Measurements from ENCODE around the gene PDLIM3.
"Not testable (repeated sequence)": the region's sequence is repeated elsewhere in the genome, so short reads cannot be mapped to it uniquely, and the experiment has no call there.

The PDLIM3 gene

DNA sequence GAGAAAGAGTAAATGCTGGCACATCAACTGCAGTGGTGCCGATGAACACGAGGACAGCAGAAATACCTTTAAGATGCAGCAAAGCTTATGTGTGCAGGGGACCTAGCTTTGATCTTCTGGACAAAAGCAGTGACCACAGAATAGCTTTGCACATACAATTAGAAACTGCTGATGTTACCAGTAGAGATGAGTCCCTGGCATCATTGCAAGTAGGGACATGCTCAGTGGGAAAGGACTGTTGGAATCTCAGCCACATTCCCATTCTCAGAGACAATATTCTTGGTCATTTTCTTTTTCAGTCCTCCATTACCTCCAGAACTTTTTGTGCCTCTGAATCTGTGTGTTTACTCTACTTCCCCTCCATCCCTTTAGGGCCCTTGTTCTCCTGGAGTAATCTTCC lies 16.9 kb upstream of the PDLIM3 start:
- no peak for DNase-seq

DNA sequence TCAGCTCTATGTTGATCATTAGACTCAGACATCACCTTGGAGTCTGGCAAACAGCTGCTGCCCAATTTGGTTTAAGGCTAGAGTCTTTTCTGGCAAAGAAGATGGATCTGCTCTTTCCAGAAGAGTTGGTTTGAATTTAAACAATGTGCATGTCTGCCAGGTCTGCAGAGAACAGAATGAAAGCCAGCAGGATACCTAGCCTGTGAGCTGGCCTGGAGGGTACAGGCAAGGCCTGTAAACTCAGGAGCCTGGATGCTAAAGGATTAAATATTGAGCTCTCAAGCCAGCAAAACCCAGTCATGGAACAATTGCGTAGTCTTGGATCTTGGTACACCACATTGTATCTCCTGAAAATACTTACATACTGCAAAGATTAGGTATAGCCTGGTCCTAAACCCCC lies 15.6 kb upstream of the PDLIM3 start:
- no peak for DNase-seq

DNA sequence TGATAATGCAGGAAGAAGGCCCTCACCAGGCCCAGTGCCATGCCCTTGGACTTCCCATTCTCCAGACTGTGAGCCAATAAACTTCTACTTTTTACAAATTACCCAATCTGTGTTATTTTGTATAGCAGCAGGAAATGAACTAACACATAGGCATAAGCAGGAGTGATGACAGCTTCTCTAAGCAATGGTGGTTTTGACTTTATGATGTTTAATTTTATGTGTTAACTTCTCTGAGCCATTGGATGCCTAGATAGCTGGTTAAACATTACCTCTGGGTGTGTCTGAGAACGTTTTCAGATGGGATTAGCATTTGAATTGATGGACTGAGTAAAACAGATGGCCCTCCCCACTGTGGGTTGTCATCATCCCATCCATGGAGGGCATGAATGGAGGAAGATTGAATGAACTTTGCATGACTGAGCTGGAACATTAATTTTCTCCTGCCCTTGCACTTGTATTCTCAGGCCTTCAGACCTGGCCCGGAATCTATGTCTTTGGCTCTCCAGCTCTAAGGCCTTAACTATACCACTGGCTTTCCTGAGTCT lies 13.9 kb upstream of the PDLIM3 start:
- DNase-seq = no peak

DNA sequence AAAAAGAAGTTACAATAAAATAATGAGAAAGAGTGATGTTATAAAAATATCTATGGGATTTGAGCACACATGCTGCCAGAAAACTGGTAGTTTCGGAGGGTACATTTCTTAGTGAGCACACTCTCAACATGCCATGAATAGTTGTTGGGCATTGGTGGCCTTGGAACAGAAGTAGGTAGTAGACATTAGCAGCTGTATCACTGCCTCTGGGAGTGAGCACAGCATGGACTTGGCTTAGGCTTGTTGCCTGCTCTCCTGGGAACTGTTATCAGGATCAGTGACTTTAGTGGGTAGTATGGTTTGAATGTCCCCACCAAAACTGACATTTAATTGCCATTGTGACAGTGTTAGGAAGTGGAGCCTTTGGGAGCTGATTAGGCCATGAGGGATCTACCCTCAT lies 13.3 kb upstream of the PDLIM3 start:
- DNase-seq = no peak

DNA sequence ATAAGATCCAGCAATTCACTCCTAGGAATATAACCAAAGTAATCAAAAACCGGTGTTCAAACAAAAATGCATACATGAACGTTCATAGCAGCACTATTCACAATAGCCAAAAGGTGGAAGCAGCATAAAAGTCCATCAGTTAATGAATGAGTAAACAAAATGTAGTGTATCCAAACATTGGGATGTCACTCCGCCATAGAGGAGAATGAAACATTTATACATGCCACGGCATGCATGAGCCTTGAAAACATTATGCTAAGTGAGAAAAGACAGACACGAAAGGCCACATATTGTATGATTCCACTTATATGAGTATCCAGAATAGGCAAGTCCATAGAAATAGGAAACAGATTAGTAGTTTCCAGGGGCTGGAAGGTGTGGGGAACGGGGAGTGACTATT lies 11.0 kb upstream of the PDLIM3 start:
- no peak for DNase-seq

DNA sequence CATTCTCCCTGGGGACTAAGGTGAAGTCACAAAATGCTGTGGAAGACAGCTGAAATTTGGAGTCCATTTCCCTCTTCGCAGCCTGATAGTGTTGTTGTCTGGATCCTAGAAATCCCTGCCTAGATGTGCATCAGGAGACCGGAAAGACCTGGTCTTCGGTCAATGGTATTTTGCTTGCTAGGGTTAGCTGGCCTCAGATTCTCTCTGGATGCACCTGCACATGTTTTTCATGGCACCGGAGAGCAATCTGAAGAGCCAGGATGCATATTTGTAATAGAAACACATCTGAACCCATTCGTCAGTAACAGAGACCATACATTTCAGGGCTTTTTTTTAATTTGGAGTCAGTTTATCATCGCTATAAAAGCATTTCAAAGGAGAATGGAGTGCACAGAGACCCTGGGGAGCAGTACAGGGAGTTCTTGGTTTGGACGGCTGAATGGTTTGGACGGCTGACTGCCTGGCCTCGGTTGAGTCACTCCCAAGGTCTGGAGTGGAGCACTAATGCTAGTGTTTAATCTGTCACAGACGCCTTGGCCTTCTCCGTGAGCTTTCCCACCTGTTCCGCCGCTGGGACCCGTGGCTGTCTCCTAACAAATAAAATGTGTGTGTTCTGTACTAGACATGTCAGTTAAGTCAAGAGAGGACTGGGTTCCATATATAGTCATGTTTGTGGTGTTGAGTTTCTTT lies 7.5 kb upstream of the PDLIM3 start:
- DNase-seq = no peak

DNA sequence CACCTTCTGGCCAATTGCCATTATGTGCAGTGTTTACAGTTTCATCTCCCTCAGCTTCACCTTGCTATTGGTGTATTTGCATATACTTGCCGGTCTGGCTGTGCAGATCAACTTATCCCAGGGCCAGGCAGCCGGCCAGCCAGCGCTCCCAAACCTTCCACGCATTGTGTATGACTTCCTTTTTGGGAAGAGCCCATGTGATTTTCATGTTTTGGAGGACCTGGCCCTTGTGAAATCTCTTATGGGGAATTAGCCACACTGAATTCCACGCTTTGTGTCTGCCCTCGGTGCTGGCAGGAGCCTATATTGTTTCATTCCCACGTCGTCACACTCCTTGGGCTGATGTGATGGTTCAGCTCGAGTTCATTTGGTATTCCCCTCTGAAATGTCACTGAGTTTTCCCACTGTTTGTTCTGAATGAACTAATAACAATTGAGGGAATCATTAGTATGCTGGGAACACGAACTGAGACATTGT lies 6.0 kb upstream of the PDLIM3 start:
- DNase-seq = no peak

DNA sequence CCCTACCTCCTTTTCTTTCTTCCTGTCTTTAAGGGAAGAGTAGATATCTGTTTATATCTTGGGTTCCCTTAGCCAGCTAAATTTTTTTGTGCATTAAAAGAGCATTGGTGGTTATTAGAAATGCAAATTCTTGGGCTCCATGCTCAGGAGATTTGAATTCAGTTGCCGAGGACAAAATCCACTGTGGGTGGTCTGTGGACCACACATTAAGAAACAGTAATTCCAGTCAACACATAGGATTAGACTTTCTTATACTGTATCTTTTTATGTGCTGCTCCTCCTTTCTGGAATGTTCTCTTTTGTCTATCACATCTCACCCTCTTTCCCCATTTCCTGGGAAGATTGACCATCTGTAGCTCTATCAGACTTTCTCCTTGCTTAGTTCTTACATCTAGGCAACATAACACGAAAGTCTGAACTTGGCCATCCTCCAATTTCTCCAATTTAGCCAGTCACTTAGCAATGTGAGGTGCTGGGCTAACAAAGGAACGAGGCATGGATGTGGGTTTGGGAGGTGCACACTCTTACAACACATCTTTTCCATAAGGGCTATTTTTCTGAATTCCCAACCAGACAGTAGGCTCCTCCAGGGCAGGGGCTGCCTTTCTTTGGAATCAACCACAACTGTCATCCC lies 5.3 kb upstream of the PDLIM3 start:
- no peak for DNase-seq

DNA sequence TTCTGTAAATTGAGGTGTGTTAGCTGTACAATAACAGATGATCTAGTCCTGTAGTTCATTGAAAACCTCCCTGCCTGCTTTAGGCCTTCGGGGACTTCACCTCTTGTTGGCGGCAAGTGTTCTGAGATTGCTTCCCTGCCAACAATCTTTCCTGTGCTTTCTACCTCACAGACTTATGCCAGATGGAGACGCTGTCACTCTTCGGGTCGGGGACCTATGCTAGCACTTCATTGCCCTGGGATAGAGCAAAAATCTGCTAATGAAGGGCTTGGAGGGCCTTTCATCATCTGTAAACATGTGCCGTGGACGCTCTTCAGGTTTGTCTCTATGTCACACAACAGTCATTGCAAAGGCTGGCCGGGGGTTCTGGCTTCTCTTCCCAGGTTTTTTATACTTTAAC lies 4.7 kb upstream of the PDLIM3 start:
- no peak for DNase-seq

DNA sequence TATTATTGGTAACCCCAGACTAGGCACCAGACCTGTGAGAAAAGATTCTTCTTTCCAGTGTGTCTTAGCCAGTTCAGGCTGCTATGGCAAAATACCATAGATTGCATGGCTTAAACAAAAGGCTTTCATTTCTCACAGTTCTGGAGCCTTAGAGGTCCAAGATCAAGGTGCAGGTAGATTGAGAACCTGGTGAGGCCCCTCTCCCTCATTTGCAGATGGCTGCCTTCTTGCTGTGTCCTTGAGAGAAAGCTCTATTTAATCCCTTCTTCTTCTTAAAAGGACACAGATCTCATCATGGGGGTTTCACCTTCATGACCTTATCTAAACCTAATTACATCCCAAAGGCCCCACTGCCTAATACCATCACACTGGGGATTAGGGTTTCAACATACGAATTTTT lies 3.5 kb upstream of the PDLIM3 start:
- DNase-seq = no peak

DNA sequence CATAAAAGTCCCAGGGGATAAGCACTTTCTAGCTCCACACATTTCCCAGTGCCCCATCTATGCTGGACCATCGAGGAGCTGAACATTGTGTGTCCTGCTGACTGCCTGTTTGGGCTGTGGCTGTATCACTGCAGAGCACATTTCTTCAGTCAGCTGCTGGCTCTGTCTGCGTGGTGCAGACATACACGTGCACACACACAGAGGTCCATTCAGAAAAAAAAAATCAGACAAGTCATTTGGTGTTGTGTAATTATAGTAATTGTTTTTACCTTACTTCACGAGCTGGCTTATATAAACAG lies 1.1 kb upstream of the PDLIM3 start:
- no peak for DNase-seq

DNA sequence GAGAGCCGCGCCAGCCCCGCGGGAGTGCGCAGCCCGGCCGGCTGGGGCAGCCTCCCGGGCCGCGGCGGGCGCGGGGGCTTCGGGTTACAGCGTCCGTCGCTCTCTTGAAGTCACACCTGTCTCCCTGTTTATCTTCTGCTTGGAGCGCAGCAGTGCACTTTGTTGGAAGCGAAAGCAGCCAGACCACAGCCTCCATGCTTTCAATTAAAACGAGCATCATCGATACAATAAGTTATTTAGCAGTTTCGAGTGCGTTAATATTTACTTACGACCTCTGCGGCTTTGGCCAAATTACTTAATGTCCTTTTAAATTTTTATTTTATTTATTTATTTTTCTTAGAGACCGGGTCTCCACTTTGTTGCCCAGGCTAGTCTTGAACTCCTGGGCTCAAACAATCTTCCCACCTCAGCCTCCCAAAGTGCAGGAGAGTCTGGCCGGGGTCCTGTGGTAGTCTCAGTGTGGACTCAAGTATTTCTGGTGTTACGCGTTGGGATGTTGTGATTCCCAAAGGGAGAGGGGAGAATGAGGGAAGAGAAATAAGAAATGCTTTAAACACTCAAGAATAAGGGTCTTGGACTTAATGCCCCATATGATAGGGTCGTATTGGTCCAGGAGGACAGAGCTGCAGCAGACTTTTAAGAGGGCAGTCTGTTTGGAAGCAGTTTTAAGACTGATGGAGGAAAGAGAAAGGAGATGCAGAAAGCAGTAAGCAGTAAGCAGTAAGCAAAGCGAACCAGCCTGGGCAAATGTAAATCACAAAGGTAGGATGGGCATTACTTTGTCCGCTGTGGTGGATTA lies 504 bp upstream of the PDLIM3 start:
- DNase-seq = peak; percentile 35

DNA sequence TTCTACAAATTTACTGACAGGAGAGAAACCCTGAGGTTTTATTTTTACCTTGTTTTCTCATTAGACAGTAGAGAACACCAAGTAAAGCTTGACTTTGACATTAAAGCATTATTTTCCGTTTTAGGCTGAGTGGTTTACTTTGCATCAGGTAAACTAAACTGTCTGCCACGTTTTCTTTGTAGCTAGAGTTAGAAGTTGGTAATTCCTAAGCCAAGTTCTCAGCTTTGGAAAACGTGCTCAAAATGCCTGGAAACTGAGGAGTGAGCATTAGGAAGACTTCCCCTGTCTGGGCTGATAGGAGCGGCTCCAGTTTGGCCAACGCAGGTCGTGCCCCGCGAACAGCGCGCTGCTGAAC lies 819 bp downstream of the PDLIM3 start:
- DNase-seq = no peak

DNA sequence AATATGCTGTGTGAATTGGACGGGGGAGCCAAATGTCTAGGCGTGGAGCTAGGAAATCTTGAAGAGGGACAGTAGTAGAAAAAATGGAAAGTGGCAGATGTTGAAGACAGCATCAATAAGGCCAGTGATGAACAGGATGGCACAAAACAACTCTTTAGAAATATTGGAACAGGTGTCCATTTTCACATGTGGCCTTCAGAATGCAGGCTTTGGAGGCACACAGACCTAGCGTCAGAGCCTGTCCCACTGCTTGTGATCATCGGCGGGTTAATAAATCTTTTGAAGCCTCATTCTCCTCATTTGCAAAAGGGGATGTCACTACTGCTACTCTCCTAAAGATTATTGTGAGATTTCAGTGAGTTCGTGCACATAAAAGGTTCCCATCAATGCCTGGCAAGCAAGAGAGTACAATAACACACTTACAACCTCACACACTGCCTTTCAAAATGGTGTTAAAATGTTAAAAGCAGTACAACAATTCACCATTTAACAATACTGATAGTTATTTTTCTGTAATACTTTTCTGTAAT lies 2.4 kb downstream of the PDLIM3 start:
- DNase-seq = no peak

DNA sequence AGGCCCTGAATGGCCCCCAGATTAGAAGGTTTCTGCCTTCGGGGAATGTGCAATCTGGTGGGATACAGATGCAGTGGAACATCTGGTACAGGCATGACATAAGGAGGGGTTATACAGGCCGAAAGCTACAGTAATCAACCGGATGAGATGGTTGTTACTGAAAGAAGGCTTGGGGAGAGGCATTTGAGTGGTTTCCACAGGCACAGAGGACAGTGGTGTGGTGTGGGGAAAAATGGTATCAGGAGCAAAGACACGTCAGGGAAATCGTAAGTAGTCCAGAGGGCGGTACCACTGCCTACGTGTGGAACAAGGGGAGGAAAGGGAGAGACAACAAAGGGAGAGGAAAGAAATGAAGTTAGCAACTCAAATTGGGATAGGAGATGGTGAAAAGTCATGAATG lies 3.0 kb downstream of the PDLIM3 start:
- no peak for DNase-seq

DNA sequence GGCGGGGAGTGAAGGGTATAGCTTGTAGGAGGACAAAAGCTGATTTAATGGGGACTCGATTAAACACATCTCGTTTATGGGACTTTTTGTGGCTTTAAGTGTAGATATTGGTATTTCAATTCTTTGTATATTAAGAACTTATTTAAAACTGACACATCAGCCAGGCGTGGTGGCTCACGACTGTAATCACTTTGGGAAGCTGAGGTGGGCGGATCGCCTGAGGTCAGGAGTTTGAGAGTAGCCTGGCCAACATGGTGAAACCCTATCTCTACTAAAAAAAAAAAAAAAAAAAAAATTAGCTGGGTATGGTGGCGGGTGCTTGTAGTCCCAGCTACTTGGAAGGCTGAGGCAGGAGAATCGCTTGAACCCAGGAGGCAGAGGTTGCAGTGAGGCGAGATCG lies 3.7 kb downstream of the PDLIM3 start:
- DNase-seq = not testable (repeated sequence)

DNA sequence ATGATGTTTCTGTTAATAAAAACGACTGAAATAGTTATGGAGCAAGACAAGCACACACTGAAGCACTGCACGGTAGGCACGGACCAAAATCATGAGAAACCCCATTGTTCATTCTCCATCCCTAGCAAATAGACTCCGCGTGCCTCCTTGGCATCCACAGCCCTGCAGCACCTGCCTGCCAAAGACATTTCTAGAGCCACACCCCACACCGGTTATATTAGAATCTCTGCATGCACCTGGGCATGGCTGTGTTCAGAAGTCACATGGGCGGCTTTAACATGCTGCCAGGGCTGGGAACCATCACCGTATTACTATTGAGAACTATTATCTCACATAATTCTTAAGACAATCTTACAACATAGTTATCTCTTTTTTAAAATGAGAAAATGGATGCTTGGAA lies 5.9 kb downstream of the PDLIM3 start:
- DNase-seq = no peak

DNA sequence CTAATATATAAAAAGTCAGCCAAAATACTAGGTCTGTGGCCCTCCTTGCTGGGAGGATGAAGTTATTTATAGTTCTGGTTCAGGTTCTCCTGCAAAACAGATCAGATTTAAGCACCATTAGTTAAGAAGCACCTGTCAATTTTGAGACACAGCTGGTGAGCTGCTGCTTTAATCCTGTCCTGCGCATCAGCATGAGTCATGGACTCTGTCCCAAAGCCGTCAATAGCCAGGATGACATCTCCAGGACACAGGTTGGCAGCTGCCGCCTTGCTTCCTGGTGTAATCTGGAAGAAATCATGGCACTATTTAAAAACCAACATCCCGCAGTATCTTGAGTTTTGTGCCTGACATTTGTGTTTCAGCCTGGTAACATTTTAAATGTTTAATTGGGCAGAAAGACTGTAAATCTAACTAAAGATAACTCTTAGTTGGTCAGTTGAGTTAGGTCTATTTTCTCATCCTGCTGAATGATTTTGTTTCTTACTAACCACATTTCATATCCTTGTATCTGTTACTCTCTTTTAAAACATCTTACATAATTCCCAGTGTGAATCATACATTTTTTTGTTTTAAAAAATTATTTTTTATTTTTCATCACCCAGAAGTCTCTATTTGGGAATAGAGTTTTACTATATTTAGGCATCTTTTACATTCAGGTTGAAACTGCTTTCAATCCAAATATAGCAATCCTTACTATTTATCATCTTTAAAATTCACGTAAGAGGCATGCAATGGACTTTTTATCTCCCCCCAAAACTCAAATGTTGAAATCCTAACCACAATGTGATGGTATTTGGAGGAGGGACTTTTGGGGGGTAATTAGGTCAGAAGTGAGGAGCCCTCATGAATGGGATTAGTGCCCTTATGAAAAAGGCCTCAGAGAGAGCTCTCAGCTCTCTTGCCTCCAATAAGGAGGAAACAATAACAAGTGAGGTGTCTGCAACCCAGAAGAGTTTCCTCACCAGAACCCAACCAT lies 10.1 kb downstream of the PDLIM3 start:
- DNase-seq = no peak

DNA sequence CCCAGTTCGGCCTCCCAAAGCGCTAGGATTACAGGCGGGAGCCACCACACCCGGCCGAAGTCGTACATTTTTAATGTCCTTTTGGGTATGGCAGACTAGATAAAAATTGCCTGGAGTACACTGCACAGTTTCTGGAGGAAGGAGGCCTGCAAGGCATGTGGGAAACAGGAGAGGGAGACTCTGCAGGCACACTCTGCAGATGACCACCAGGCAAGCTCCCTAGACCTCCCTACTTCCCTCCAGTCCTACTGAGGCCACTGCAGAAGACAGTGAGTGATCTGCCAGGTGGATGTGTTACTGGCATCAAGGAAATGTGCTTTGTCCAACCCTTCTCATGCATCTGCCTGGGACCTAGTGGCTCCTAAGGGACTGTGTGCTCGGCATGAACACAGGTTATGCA lies 11.4 kb downstream of the PDLIM3 start:
- DNase-seq = no peak

DNA sequence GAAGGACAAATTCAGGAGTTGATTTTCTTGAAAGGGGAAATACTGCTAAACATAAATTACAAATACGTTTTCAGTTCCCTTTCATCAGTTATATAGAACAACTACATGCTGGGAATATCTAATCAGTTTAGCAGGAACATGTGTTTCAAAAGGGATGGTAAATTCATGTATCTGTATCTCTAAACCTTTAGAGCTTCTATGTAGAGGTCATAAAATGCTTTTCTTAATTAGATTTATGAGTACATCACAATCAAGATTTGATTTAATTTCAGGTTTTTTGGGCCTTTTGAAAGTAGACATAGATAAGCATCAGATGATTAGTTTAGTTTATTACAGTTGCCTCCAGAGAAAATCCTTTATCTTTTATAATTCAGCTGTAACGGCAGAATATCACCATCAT lies 12.9 kb downstream of the PDLIM3 start:
- DNase-seq = no peak

DNA sequence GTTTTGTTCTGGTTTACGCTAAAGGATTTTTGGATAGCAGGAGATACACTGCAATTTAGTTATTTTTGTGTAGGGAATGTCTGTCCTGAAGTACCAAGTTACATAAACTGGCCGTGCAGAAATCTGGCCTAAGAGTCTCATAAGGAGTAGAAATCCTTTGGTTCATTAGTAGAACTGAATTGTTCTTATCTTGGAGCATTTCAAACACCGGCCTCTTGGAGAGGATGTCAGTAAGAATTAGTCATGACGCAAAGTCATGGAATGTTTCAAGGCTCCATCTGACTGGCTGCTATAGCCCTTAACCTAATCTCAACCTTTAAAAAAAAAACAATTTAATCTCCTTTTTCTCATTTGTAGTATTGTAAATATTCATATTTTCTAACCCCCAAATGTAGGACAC lies 15.2 kb downstream of the PDLIM3 start:
- DNase-seq = no peak

DNA sequence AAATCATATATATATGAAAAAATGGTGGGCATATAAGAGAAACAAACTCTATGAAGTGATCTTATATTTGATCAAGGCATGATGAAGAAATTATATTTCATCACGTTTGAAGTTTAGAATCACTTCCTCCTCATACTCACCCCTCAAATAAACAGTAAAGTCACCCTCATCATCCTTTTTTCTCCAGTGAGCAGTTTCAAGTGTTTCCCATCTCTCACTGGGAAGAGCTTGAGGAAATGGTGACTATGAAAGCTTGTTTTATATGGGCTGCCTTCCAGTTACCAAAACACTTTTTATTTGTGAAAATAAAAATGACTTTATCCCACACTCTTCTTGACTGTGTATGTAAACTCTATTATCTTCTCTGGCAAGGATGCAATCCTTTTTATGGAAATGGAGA lies 16.8 kb downstream of the PDLIM3 start:
- no peak for DNase-seq

DNA sequence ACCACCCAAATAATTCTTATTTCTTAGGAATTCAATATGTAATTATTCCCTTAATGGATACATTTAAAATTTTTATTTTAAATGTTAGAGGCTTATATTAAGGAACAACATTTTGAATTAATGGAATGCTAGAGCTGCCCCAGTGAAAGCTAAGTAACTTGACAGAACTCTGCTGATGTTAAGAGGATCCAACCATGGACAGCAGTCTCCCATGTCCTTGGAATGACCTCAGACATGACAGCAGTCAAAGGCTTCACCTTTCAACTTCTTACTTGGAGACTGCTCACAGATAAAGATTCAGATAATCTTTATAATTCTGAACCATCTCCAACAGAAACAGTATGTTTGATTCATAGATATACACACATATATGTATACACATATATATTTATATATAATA lies 17.2 kb downstream of the PDLIM3 start:
- no peak for DNase-seq
